Kidney (tissue), 14 donors: ENCODE results near the gene TIPRL. TPM values are rescaled to one million over a fixed set of nuclear protein-coding genes. Genes with fewer than 3 reads are reported as not detected.

Experiments
- DNase-seq, 5 donors: peaks; one replicate each; pipeline ENCODE4 v3.0.0-alpha.2; 2013 to 2020
- FAIRE-seq: peaks from 2 replicates; lab custom pipeline; 2012; peaks lifted over from hg19 to GRCh38; lab: Jason Lieb, UNC
- H3K27ac ChIP-seq, 2 donors: one replicate each; pipeline ENCODE4 v1.7.0; 2013; ENCODE audit warnings: low read depth in 2 of 2, low read length in 2 of 2, inconsistent platforms in 1 of 2
- H3K27me3 ChIP-seq: one replicate; pipeline ENCODE4 v1.7.1; 2013; ENCODE audit warnings: low read length, inconsistent platforms; ENCODE audit not compliant: control insufficient read depth, insufficient read depth
- H3K36me3 ChIP-seq, 3 donors: one replicate each; pipeline versions ENCODE4 v1.7.0 to v1.7.1; 2013; ENCODE audit warnings: low read length in 3 of 3, control low read depth in 1 of 3, inconsistent platforms in 1 of 3; ENCODE audit not compliant: insufficient read depth in 3 of 3, control insufficient read depth in 2 of 3
- H3K4me1 ChIP-seq, 3 donors: one replicate each; pipeline versions ENCODE4 v1.7.0 to v1.7.1; 2013; ENCODE audit warnings: low read length in 3 of 3, inconsistent platforms in 1 of 3, low read depth in 1 of 3; ENCODE audit not compliant: control insufficient read depth in 2 of 3, insufficient read depth in 2 of 3
- H3K4me3 ChIP-seq, 3 donors: one replicate each; pipeline versions ENCODE4 v1.7.0 to v1.8.1; 2013; ENCODE audit warnings: low read length in 3 of 3, control low read depth in 1 of 3, inconsistent platforms in 1 of 3
- H3K9ac ChIP-seq, 3 donors: one replicate each; pipeline versions ENCODE4 v1.7.0 to v1.7.1; 2013; ENCODE audit warnings: low read length in 3 of 3, control low read depth in 1 of 3, inconsistent platforms in 1 of 3
- H3K9me3 ChIP-seq, 3 donors: one replicate each; pipeline versions ENCODE4 v1.7.0 to v1.7.1; 2013; ENCODE audit warnings: low read length in 3 of 3, control low read depth in 1 of 3, inconsistent platforms in 1 of 3; ENCODE audit not compliant: control insufficient read depth in 2 of 3, insufficient read depth in 1 of 3
- CTCF ChIP-seq: IDR thresholded peaks from 3 replicates; pipeline ENCODE4 v1.5.1; 2012; ENCODE audit warnings: mild to moderate bottlenecking, moderate library complexity, borderline replicate concordance; ENCODE audit not compliant: insufficient read depth; ENCODE audit errors: extremely low read depth
- intact Hi-C: fragments of 100-400 bp; cut with DNase I; formaldehyde crosslinking; loops from one replicate; pipeline ENCODE4 v1.11.1; 2022
- polyA plus RNA-seq: library from polyadenylated mRNA; stranded (reverse); fragments of 350-450 nt; fragmentation: Illumina TruSeq; extraction: RNeasy Lipid Tissue Mini Kit (QIAGEN cat#74804); gene quantifications from one replicate; pipeline ENCODE4 v1.2.3, GENCODE V29; 2014; ENCODE audit warnings: low read depth, low replicate concordance; ENCODE audit not compliant: insufficient read depth
- total RNA-seq: library from RNA; stranded (reverse); fragmentation: NEBNext Ultra II Directional; extraction: Animal tissue kit (Norgen Biotek cat#: 25700); gene quantifications from one replicate; pipeline ENCODE4 v1.2.1, GENCODE V29; 2021
- donor health status: control.
- donor health status: control.
- donor health status: control.
- donor health status: control.
- donor health status: control.
- donor health status: DM: yes; HTN: yes; CAD: no.
- donor health status: Normal renal cell carcinoma (clear cell type).

TIPRL gene
- total and polyA plus RNA-seq, 2 donors from 2014 or later, result 20.7 to 26.3 TPM

- no peak for TF ChIP-seq CTCF
- intact Hi-C loops, result no loop called here
- no peak for FAIRE-seq
- no peaks in the 10 kb centered on the region for H3K4me1 ChIP-seq
- no peak overlapping the region for H3K9ac ChIP-seq
- peaks cover 0 to 9% (median 0%) of the 10 kb centered on the region in 3 donors for H3K9me3 ChIP-seq
- no peak for DNase-seq
- H3K4me3 ChIP-seq, result no peak overlapping the region
- H3K27me3 ChIP-seq, result no peaks in the 10 kb centered on the region
- no peak overlapping the region for H3K27ac ChIP-seq
- no peaks in the 10 kb centered on the region for H3K36me3 ChIP-seq
Observed at GRCh38 chr1:168216171-168216570, 37.4 kb downstream of the TIPRL start.

- Histone ChIP-seq H3K9me3 (peaks cover 0 to 5% (median 0%) of the 10 kb centered on the region in 3 donors), H3K4me3 (no peak overlapping the region), H3K36me3 (no peaks in the 10 kb centered on the region), H3K27ac (no peak overlapping the region), H3K27me3 (no peaks in the 10 kb centered on the region), H3K4me1 (no peaks in the 10 kb centered on the region), H3K9ac (no peak overlapping the region)
- no peak for FAIRE-seq
- intact Hi-C loops, result no loop called here
- no peak for DNase-seq
- TF ChIP-seq CTCF, result no peak
Observed at GRCh38 chr1:168217664-168218063, 38.9 kb downstream of the TIPRL start.

- no peak overlapping the region for H3K4me3 ChIP-seq
Observed at GRCh38 chr1:168218658-168219057, 39.9 kb downstream of the TIPRL start.

More at GRCh38 chr1:168218658-168219057, 39.9 kb downstream of the TIPRL start:
- no peaks in the 10 kb centered on the region for H3K9me3 ChIP-seq
- no peaks in the 10 kb centered on the region for H3K36me3 ChIP-seq
- no peak overlapping the region for H3K9ac ChIP-seq
- H3K27me3 ChIP-seq, result no peaks in the 10 kb centered on the region
- intact Hi-C loops, result no loop called here
- H3K27ac ChIP-seq, result no peak overlapping the region
- no peak for FAIRE-seq
- TF ChIP-seq CTCF, result no peak
- no peak for DNase-seq
- H3K4me1 ChIP-seq, result no peaks in the 10 kb centered on the region
